HepG2 (cell line): ENCODE results near the gene COA3. TPM values are rescaled to one million over a fixed set of nuclear protein-coding genes. Genes with fewer than 3 reads are reported as not detected.

Source experiments
- CBX2 ChIP-seq, 2 experiments: fragments of 200-600 bp in 1 of 2; sonication (generic); formaldehyde crosslinking in 1 of 2; IDR thresholded peaks; 2 replicates each; pipeline versions ENCODE4 v1.7.0 to v1.8.1; 2018 to 2022; ENCODE audit warnings: low read depth in 2 of 2, low read length in 1 of 2, mild to moderate bottlenecking in 1 of 2, missing genetic modification reagents in 1 of 2
- ELF4 ChIP-seq: sonication (generic); formaldehyde crosslinking; IDR thresholded peaks from 2 replicates; pipeline ENCODE4 v1.5.0; 2020; ENCODE audit warnings: missing genetic modification reagents, mild to moderate bottlenecking, moderate library complexity, borderline replicate concordance
- FOXJ3 ChIP-seq: sonication (generic); formaldehyde crosslinking; IDR thresholded peaks from 2 replicates; pipeline ENCODE4 v1.4.0; 2020; ENCODE audit warnings: missing genetic modification reagents, mild to moderate bottlenecking, borderline replicate concordance
- HES4 ChIP-seq: sonication (generic); formaldehyde crosslinking; IDR thresholded peaks from 2 replicates; pipeline ENCODE4 v1.9.0; 2021; ENCODE audit warnings: mild to moderate bottlenecking, missing genetic modification reagents, borderline replicate concordance
- KLF9 ChIP-seq: IDR thresholded peaks from 2 replicates; pipeline ENCODE4 v1.6.1; 2016; ENCODE audit warnings: low read depth
- MYNN ChIP-seq: sonication (generic); formaldehyde crosslinking; IDR thresholded peaks from 2 replicates; pipeline ENCODE4 v1.4.0; 2020; ENCODE audit warnings: mild to moderate bottlenecking, low read depth, missing genetic modification reagents
- NFIC ChIP-seq: IDR thresholded peaks from 2 replicates; pipeline ENCODE4 v1.6.1; 2012; ENCODE audit warnings: mild to moderate bottlenecking, low read length, inconsistent platforms
- NR2F2 ChIP-seq: IDR thresholded peaks from 2 replicates; pipeline ENCODE4 v1.6.1; 2012; ENCODE audit warnings: low read depth, inconsistent platforms, borderline replicate concordance
- TOE1 ChIP-seq: sonication (generic); formaldehyde crosslinking; IDR thresholded peaks from 2 replicates; pipeline ENCODE4 v1.4.0; 2020; ENCODE audit warnings: mild to moderate bottlenecking, missing genetic modification reagents
- TRIM24 ChIP-seq: sonication (generic); formaldehyde crosslinking; IDR thresholded peaks from 2 replicates; pipeline ENCODE4 v1.8.0; 2022; ENCODE audit warnings: mild to moderate bottlenecking, missing genetic modification reagents
- ZBTB38 ChIP-seq: sonication (generic); formaldehyde crosslinking; IDR thresholded peaks from 2 replicates; pipeline ENCODE4 v1.5.1; 2020; ENCODE audit warnings: mild to moderate bottlenecking, missing genetic modification reagents
- ZFP1 ChIP-seq: IDR thresholded peaks from 2 replicates; pipeline ENCODE4 v1.6.1; 2016
- ZFP36L2 ChIP-seq: sonication (generic); formaldehyde crosslinking; IDR thresholded peaks from 2 replicates; pipeline ENCODE4 v1.4.0; 2020; ENCODE audit warnings: missing genetic modification reagents
- ZFP62 ChIP-seq: sonication (generic); formaldehyde crosslinking; IDR thresholded peaks from 2 replicates; pipeline ENCODE4 v1.4.0; 2020; ENCODE audit warnings: missing genetic modification reagents
- ZNF382 ChIP-seq: sonication (generic); formaldehyde crosslinking; IDR thresholded peaks from 2 replicates; pipeline ENCODE4 v1.5.0; 2020; ENCODE audit warnings: missing genetic modification reagents, mild to moderate bottlenecking, borderline replicate concordance
- ZNF747 ChIP-seq: sonication (generic); formaldehyde crosslinking; IDR thresholded peaks from 2 replicates; pipeline ENCODE4 v1.8.1; 2023; ENCODE audit warnings: missing genetic modification reagents, mild to moderate bottlenecking, borderline replicate concordance
- ZSCAN22 ChIP-seq: sonication (generic); formaldehyde crosslinking; IDR thresholded peaks from 2 replicates; pipeline ENCODE4 v1.4.0; 2020; ENCODE audit warnings: mild to moderate bottlenecking, missing genetic modification reagents
- ZSCAN25 ChIP-seq: sonication (generic); formaldehyde crosslinking; IDR thresholded peaks from 2 replicates; pipeline ENCODE4 v1.8.0; 2022; ENCODE audit warnings: mild to moderate bottlenecking, missing genetic modification reagents
- ZSCAN31 ChIP-seq: sonication (generic); formaldehyde crosslinking; IDR thresholded peaks from 2 replicates; pipeline ENCODE4 v1.5.0; 2020; ENCODE audit warnings: low read depth, mild to moderate bottlenecking, missing genetic modification reagents
- ZZZ3 ChIP-seq: sonication (generic); formaldehyde crosslinking; IDR thresholded peaks from 2 replicates; pipeline ENCODE4 v1.4.0; 2020; ENCODE audit warnings: missing genetic modification reagents, mild to moderate bottlenecking, borderline replicate concordance
- polyA plus RNA-seq, 8 experiments: library from polyadenylated mRNA; depleted of rRNA in 3 of 8; stranded (reverse) in 7 of 8; unstranded in 1 of 8; fragments of >200 nt; fragmentation: Illumina TruSeq in 4 of 8; extraction: Trizol in 4 of 8; gene quantifications; 2 replicates each; pipeline versions ENCODE4 v1.2.1 to v1.2.3, GENCODE V29; 2011 to 2016; ENCODE audit warnings: low read depth in 4 of 8, missing spikeins in 1 of 8, mixed read lengths in 1 of 8; ENCODE audit not compliant: insufficient read depth in 1 of 8
- total RNA-seq, 5 experiments: library from RNA; depleted of rRNA; stranded (reverse); fragments of >200 nt; fragmentation: Illumina TruSeq; extraction: Trizol; gene quantifications; 2 replicates each; pipeline ENCODE4 v1.2.3, GENCODE V29; 2016; ENCODE audit warnings: low read depth in 1 of 5
- TF ChIP-seq, protein P1 (sequence below): sonication (generic); formaldehyde crosslinking; IDR thresholded peaks from 2 replicates; pipeline ENCODE4 v1.5.1; 2020; ENCODE audit warnings: missing genetic modification reagents, mild to moderate bottlenecking, borderline replicate concordance
- TF ChIP-seq, protein P2 (sequence below): sonication (generic); formaldehyde crosslinking; IDR thresholded peaks from 2 replicates; pipeline ENCODE4 v1.8.0; 2022; ENCODE audit warnings: missing genetic modification reagents, mild to moderate bottlenecking, borderline replicate concordance
- TF ChIP-seq, protein P3 (sequence below): sonication (generic); formaldehyde crosslinking; IDR thresholded peaks from 2 replicates; pipeline ENCODE4 v1.4.0; 2020; ENCODE audit warnings: low read depth, missing genetic modification reagents
- TF ChIP-seq, protein P4 (sequence below): sonication (generic); formaldehyde crosslinking; IDR thresholded peaks from 2 replicates; pipeline ENCODE4 v1.4.0; 2020; ENCODE audit warnings: missing genetic modification reagents

Gene COA3
- total and polyA plus RNA-seq, 2 of the 13 experiments (the other 11 are each of a cell fraction or from before 2014, with no cell fraction given): 133 to 202 TPM

DNA sequence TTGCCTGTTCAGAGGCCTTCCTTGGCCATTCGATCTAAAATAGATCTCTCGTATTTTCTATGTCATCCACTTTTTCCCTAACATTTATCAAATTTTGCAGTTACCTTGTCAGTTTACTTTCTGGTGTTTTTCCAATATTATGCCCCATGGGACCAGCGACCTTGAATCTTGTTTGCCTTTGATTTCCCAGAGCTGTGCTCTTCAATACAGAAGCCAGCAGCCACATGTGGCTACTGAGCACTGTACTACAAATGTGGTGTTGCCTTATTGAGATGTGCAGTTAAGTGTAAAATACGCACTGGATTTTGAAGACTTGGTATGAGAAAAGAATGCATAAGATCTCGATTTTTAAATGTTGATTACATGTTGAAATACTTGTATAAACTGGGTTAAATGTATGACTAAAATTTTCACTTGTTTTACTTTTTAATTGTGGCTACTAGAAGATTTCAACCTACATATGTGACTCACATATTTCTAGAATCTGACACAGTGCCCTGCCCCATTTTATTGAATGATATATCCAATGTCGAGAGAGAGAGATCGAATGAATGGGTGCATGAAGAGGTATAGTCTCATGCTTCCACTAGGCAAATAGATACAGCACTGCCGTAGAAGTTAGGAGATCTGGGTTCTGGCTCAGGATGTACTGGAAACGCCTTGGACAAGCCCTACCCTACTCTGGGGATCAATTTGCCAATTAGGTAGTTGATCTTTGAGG lies 33.9 kb upstream of the COA3 start (continued):
- no peak for TF ChIP-seq ZFP36L2
- TF ChIP-seq MYNN (CRISPR knock-in tag): no peak
- TF ChIP-seq, protein P1, sequence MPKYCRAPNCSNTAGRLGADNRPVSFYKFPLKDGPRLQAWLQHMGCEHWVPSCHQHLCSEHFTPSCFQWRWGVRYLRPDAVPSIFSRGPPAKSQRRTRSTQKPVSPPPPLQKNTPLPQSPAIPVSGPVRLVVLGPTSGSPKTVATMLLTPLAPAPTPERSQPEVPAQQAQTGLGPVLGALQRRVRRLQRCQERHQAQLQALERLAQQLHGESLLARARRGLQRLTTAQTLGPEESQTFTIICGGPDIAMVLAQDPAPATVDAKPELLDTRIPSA (CRISPR knock-in tag): no peak
- TF ChIP-seq, protein P2, sequence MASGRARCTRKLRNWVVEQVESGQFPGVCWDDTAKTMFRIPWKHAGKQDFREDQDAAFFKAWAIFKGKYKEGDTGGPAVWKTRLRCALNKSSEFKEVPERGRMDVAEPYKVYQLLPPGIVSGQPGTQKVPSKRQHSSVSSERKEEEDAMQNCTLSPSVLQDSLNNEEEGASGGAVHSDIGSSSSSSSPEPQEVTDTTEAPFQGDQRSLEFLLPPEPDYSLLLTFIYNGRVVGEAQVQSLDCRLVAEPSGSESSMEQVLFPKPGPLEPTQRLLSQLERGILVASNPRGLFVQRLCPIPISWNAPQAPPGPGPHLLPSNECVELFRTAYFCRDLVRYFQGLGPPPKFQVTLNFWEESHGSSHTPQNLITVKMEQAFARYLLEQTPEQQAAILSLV (CRISPR knock-in tag): no peak
- no peak for TF ChIP-seq TRIM24
- TF ChIP-seq, protein P3, sequence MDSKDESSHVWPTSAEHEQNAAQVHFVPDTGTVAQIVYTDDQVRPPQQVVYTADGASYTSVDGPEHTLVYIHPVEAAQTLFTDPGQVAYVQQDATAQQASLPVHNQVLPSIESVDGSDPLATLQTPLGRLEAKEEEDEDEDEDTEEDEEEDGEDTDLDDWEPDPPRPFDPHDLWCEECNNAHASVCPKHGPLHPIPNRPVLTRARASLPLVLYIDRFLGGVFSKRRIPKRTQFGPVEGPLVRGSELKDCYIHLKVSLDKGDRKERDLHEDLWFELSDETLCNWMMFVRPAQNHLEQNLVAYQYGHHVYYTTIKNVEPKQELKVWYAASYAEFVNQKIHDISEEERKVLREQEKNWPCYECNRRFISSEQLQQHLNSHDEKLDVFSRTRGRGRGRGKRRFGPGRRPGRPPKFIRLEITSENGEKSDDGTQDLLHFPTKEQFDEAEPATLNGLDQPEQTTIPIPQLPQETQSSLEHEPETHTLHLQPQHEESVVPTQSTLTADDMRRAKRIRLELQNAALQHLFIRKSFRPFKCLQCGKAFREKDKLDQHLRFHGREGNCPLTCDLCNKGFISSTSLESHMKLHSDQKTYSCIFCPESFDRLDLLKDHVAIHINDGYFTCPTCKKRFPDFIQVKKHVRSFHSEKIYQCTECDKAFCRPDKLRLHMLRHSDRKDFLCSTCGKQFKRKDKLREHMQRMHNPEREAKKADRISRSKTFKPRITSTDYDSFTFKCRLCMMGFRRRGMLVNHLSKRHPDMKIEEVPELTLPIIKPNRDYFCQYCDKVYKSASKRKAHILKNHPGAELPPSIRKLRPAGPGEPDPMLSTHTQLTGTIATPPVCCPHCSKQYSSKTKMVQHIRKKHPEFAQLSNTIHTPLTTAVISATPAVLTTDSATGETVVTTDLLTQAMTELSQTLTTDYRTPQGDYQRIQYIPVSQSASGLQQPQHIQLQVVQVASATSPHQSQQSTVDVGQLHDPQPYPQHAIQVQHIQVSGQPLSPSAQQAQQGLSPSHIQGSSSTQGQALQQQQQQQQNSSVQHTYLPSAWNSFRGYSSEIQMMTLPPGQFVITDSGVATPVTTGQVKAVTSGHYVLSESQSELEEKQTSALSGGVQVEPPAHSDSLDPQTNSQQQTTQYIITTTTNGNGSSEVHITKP (CRISPR knock-in tag): no peak
- TF ChIP-seq ZNF747 (CRISPR knock-in tag): no peak
- TF ChIP-seq ZFP62: no peak
- no peak for TF ChIP-seq ZBTB38
- TF ChIP-seq, protein P4, sequence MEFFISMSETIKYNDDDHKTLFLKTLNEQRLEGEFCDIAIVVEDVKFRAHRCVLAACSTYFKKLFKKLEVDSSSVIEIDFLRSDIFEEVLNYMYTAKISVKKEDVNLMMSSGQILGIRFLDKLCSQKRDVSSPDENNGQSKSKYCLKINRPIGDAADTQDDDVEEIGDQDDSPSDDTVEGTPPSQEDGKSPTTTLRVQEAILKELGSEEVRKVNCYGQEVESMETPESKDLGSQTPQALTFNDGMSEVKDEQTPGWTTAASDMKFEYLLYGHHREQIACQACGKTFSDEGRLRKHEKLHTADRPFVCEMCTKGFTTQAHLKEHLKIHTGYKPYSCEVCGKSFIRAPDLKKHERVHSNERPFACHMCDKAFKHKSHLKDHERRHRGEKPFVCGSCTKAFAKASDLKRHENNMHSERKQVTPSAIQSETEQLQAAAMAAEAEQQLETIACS (CRISPR knock-in tag): no peak
- peak; percentile 60; the same call in 1 of the 2 replicates for TF ChIP-seq ELF4 (CRISPR knock-in tag)
- TF ChIP-seq ZSCAN31 (CRISPR knock-in tag): no peak
- 0 out of 2 replicates have a peak, but pooled peaks have one; percentile 18 for TF ChIP-seq ZFP1
- no peak; the same call in 1 of the 2 replicates for TF ChIP-seq NFIC
- no peak for TF ChIP-seq KLF9 (CRISPR knock-in tag)
- no peak; the same call in 1 of the 2 replicates for TF ChIP-seq ZSCAN25 (CRISPR knock-in tag)
- no peak for TF ChIP-seq NR2F2
- no peak for TF ChIP-seq CBX2 (IDR thresholded peaks at IDR 0.05; ENCODE audit: low read depth, low read length)
- no peak for TF ChIP-seq CBX2 (CRISPR knock-in tag; IDR thresholded peaks at IDR 0.05; ENCODE audit: low read depth)
- no peak for TF ChIP-seq ZZZ3 (CRISPR knock-in tag)
- no peak for TF ChIP-seq ZSCAN22 (CRISPR knock-in tag)
- TF ChIP-seq HES4: no peak
- peak; percentile 45; the same call in 1 of the 2 replicates for TF ChIP-seq FOXJ3
- no peak for TF ChIP-seq TOE1 (CRISPR knock-in tag)
- TF ChIP-seq ZNF382 (CRISPR knock-in tag): no peak
